ENCODE data around the gene SLC9A3.

The SLC9A3 gene

GRCh38 chr5:569868-570361, 45.7 kb upstream of the SLC9A3 start:
- ChIA-PET CTCF (no interaction called here), POLR2A (no interaction called here)
- Histone ChIP-seq H3K4me3 (ENCODE audit: low read depth, low read length) (no peak overlapping the region), H3K9me3 (ENCODE audit: control insufficient read depth, insufficient read depth, low read depth, low read length) (no peaks in the 10 kb centered on the region), H3K27ac (ENCODE audit: extremely low read depth, low read depth, low read length) (no peak overlapping the region), H3K4me1 (ENCODE audit: control insufficient read depth, insufficient read depth, low read length) (no peaks in the 10 kb centered on the region), H3K36me3 (ENCODE audit: control insufficient read depth in 2 of 2, insufficient read depth in 1 of 2, low read length in 2 of 2) (no peaks in the 10 kb centered on the region)
- TF ChIP-seq GLI2 (tag by site-specific recombination; IDR thresholded peaks at IDR 0.05; ENCODE audit: borderline replicate concordance, low read depth) (no peak), ZBTB49 (tag by site-specific recombination; IDR thresholded peaks at IDR 0.05; ENCODE audit: low read depth) (no peak), REST (tag by site-specific recombination; IDR thresholded peaks at IDR 0.05) (no peak), ZNF433 (tag by site-specific recombination; IDR thresholded peaks at IDR 0.05; ENCODE audit: low read depth) (no peak), ZNF777 (tag by site-specific recombination; IDR thresholded peaks at IDR 0.05; ENCODE audit: borderline replicate concordance) (no peak), WT1 (tag by site-specific recombination; IDR thresholded peaks at IDR 0.05) (no peak), SCRT1 (tag by site-specific recombination; IDR thresholded peaks at IDR 0.05; ENCODE audit: borderline replicate concordance) (no peak), GLIS2 (tag by site-specific recombination; IDR thresholded peaks at IDR 0.05) (peak; percentile 41; the same call in 1 of the 2 replicates), ZNF488 (tag by site-specific recombination; IDR thresholded peaks at IDR 0.05) (no peak)

GRCh38 chr5:569358-569867, 45.2 kb upstream of the SLC9A3 start:
- H3K36me3 ChIP-seq (ENCODE audit: control insufficient read depth in 2 of 2, insufficient read depth in 1 of 2, low read length in 2 of 2), result no peaks in the 10 kb centered on the region
- H3K27ac ChIP-seq (ENCODE audit: extremely low read depth, low read depth, low read length), result no peak overlapping the region
- TF ChIP-seq ZNF221 (tag by site-specific recombination; IDR thresholded peaks at IDR 0.05; ENCODE audit: borderline replicate concordance), result no peak
- 0 out of 2 replicates have a peak, but pooled peaks have one; percentile 30 for TF ChIP-seq SCRT2 (tag by site-specific recombination; IDR thresholded peaks at IDR 0.05)
- no peaks in the 10 kb centered on the region for H3K4me1 ChIP-seq (ENCODE audit: control insufficient read depth, insufficient read depth, low read length)
- no peak overlapping the region for H3K4me3 ChIP-seq (ENCODE audit: low read depth, low read length)
- ChIA-PET CTCF (no interaction called here), POLR2A (no interaction called here)
- no peaks in the 10 kb centered on the region for H3K9me3 ChIP-seq (ENCODE audit: control insufficient read depth, insufficient read depth, low read depth, low read length)

- Histone ChIP-seq H3K36me3 (ENCODE audit: control insufficient read depth in 2 of 2, insufficient read depth in 1 of 2, low read length in 2 of 2) (no peaks in the 10 kb centered on the region), H3K4me1 (ENCODE audit: control insufficient read depth, insufficient read depth, low read length) (no peaks in the 10 kb centered on the region), H3K27ac (ENCODE audit: extremely low read depth, low read depth, low read length) (no peak overlapping the region), H3K9me3 (ENCODE audit: control insufficient read depth, insufficient read depth, low read depth, low read length) (no peaks in the 10 kb centered on the region), H3K4me3 (ENCODE audit: low read depth, low read length) (no peak overlapping the region)
- POLR2A ChIA-PET, result no interaction called here
- TF ChIP-seq ZNF394 (tag by site-specific recombination; IDR thresholded peaks at IDR 0.05; ENCODE audit: borderline replicate concordance) (no peak), ZNF558 (tag by site-specific recombination; IDR thresholded peaks at IDR 0.05) (no peak), ZSCAN30 (tag by site-specific recombination; IDR thresholded peaks at IDR 0.05) (no peak), ZIC2 (tag by site-specific recombination; IDR thresholded peaks at IDR 0.05) (no peak), ZNF341 (tag by site-specific recombination; IDR thresholded peaks at IDR 0.05; ENCODE audit: low read depth) (no peak)
- CTCF ChIA-PET, result no interaction called here
Measured at GRCh38 chr5:568809-569208, 44.6 kb upstream of the SLC9A3 start.
